Measurements from ENCODE around the gene FOLR1. TPM values are rescaled to one million over a fixed set of nuclear protein-coding genes. Genes with fewer than 3 reads are reported as not detected.

The FOLR1 gene
- total RNA-seq, 1 experiment from 2014 or later, result 93.4 TPM

DNA sequence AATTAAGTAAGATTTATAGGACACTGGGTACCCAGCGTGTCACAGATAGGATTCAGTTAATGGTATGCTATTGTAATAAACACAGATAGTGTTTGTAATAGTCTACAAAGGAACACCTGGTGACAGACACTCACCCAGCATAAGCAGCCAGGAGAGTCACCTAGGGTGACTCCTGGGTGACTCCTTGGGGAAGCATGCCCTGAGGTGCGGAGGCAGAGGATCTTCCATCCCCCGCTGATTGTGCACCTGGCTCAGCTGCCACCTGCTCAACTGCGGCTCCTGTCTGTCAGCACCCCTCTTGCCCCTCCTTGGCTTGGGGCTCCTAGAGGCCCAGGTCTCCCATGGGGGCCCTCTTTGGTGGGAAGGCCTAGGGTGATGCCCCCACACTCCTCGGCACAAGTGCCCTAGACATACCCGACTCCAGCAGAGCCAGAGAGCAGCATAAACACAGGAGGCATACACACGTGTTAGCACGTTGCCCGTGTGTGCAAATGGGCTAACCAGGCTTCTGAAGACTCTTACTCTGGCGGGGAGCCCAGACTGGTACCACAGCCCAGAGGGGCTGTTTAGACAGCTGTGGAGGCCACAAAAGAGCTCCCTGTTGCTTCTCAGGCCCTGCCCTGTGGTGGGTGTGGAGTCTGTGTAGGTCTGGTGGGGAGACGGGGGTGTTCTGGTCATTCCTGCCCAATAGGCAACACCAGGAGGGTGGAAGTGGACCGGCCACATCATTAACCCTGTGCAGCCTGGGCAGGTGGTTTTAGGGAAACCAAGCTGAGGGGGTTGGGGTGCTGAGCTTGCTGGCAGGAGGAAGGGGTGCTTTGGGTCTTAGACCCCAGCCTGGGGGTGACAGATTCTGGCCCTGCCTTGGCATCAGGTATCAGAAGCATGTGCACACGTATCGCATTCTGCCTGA lies 35.6 kb downstream of the FOLR1 start:
- Histone ChIP-seq H3K4me1 (peaks cover 20% of the 10 kb centered on the region), H3K36me3 (ENCODE audit: control insufficient read depth, insufficient read depth, low read length) (peaks cover 15% of the 10 kb centered on the region), H3K4me3 (ENCODE audit: low read depth, low read length) (no peak overlapping the region), H3K9me3 (no peaks in the 10 kb centered on the region), H3K27me3 (replicated peaks; ENCODE audit: control insufficient read depth, insufficient read depth, low read length) (no peaks in the 10 kb centered on the region)
- ChIA-PET CTCF (interaction anchor here (0.7 kb wide), 1 partner anchor 126 kb away, joined by 3 read pairs; no protein-coding TSS in a partner anchor), POLR2A (no interaction called here)
- intact Hi-C loops (cut with micrococcal nuclease; ENCODE audit: unreplicated experiment), result no loop called here
- Mint-ChIP-seq H3K4me1 (ENCODE audit: low read depth, unreplicated experiment) (peaks cover 11% of the 10 kb centered on the region), H3K4me3 (ENCODE audit: unreplicated experiment) (no peak overlapping the region), H3K27ac (ENCODE audit: unreplicated experiment) (no peak overlapping the region), H3K27me3 (ENCODE audit: insufficient read depth, unreplicated experiment) (no peaks in the 10 kb centered on the region), H3K9me3 (ENCODE audit: unreplicated experiment) (no peaks in the 10 kb centered on the region), H3K36me3 (ENCODE audit: insufficient read depth, unreplicated experiment) (peaks cover 88% of the 10 kb centered on the region)
- BruUV-seq (replicated peaks), result no TSS peak
- peak; percentile 42 to 50 for DNase-seq
- TF ChIP-seq, protein P1, sequence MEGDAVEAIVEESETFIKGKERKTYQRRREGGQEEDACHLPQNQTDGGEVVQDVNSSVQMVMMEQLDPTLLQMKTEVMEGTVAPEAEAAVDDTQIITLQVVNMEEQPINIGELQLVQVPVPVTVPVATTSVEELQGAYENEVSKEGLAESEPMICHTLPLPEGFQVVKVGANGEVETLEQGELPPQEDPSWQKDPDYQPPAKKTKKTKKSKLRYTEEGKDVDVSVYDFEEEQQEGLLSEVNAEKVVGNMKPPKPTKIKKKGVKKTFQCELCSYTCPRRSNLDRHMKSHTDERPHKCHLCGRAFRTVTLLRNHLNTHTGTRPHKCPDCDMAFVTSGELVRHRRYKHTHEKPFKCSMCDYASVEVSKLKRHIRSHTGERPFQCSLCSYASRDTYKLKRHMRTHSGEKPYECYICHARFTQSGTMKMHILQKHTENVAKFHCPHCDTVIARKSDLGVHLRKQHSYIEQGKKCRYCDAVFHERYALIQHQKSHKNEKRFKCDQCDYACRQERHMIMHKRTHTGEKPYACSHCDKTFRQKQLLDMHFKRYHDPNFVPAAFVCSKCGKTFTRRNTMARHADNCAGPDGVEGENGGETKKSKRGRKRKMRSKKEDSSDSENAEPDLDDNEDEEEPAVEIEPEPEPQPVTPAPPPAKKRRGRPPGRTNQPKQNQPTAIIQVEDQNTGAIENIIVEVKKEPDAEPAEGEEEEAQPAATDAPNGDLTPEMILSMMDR (IDR thresholded peaks at IDR 0.05; ENCODE audit: insufficient read depth in 1 of 2, low read depth in 1 of 2, low read length in 1 of 2, severe bottlenecking in 1 of 2, unreplicated experiment in 1 of 2), result no peak

DNA sequence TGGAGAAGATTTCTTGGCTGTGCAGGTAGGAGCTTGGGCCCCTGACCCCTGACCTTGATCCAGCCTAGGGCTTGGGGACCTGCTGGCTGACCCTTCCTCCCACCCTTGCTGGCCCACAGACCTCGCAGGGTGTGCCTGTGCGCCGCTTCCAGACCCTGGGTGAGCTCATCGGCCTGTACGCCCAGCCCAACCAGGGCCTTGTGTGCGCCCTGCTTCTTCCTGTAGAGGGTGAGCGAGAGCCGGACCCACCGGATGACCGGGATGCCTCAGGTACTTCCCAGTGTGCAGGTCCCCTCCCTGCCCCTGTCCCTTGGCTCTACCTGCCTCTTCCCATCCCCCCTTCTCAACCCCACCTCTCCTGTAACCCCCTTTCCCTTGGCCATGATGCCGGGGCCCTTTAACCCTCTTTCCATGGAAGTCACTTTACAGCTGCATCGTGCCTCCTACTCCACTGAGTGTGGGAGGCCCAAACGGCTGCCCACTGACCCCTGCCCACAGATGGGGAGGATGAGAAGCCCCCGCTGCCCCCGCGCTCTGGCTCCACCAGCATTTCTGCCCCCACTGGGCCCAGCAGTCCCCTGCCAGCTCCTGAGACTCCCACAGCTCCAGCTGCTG lies 36.4 kb downstream of the FOLR1 start:
- Mint-ChIP-seq H3K27me3 (ENCODE audit: insufficient read depth, unreplicated experiment) (no peaks in the 10 kb centered on the region), H3K9me3 (ENCODE audit: unreplicated experiment) (no peaks in the 10 kb centered on the region), H3K27ac (ENCODE audit: unreplicated experiment) (no peak overlapping the region), H3K4me1 (ENCODE audit: low read depth, unreplicated experiment) (peaks cover 7% of the 10 kb centered on the region), H3K36me3 (ENCODE audit: insufficient read depth, unreplicated experiment) (peaks cover 87% of the 10 kb centered on the region), H3K4me3 (ENCODE audit: unreplicated experiment) (no peak overlapping the region)
- DNase-seq, result peak in 1 of 2 experiments; percentile 46
- Histone ChIP-seq H3K9me3 (no peaks in the 10 kb centered on the region), H3K36me3 (ENCODE audit: control insufficient read depth, insufficient read depth, low read length) (peaks cover 15% of the 10 kb centered on the region), H3K4me1 (peaks cover 18% of the 10 kb centered on the region), H3K4me3 (ENCODE audit: low read depth, low read length) (no peak overlapping the region), H3K27me3 (replicated peaks; ENCODE audit: control insufficient read depth, insufficient read depth, low read length) (no peaks in the 10 kb centered on the region)
- BruUV-seq (replicated peaks), result no TSS peak
- TF ChIP-seq, protein P1 (IDR thresholded peaks at IDR 0.05; ENCODE audit: insufficient read depth in 1 of 2, low read depth in 1 of 2, low read length in 1 of 2, severe bottlenecking in 1 of 2, unreplicated experiment in 1 of 2), result no peak
- ChIA-PET POLR2A (no interaction called here), CTCF (interaction anchor here (0.7 kb wide), 1 partner anchor 125 kb away, joined by 3 read pairs; no protein-coding TSS in a partner anchor)
- intact Hi-C loops (cut with micrococcal nuclease; ENCODE audit: unreplicated experiment), result no loop called here

DNA sequence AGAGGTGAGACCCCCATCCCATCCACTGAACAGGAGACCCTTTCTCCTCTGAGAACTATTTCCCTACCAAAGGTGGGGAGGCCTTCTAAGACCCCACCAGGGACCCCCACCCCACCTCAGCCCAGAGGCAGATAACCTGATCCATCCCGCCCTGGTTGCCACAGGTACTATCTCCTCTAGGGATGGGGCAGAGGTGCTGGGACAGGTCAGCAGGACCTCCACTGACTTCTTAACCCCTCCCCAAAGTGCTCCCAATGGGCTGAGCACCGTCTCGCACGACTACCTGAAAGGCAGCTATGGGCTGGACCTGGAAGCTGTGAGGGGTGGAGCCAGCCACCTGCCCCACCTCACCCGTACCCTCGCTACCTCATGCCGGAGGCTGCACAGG lies 36.9 kb downstream of the FOLR1 start:
- ChIA-PET CTCF (no interaction called here), POLR2A (no interaction called here)
- Histone ChIP-seq H3K36me3 (ENCODE audit: control insufficient read depth, insufficient read depth, low read length) (peaks cover 16% of the 10 kb centered on the region), H3K4me3 (ENCODE audit: low read depth, low read length) (no peak overlapping the region), H3K27me3 (replicated peaks; ENCODE audit: control insufficient read depth, insufficient read depth, low read length) (no peaks in the 10 kb centered on the region), H3K9me3 (no peaks in the 10 kb centered on the region), H3K4me1 (peaks cover 18% of the 10 kb centered on the region)
- no peaks in the 10 kb centered on the region for H3K27me3 Mint-ChIP-seq (ENCODE audit: insufficient read depth, unreplicated experiment)
- no peaks in the 10 kb centered on the region for H3K9me3 Mint-ChIP-seq (ENCODE audit: unreplicated experiment)
- no peak overlapping the region for H3K4me3 Mint-ChIP-seq (ENCODE audit: unreplicated experiment)
- peak overlapping the region; percentile 14 for H3K27ac Mint-ChIP-seq (ENCODE audit: unreplicated experiment)
- TF ChIP-seq, protein P1 (IDR thresholded peaks at IDR 0.05; ENCODE audit: insufficient read depth in 1 of 2, low read depth in 1 of 2, low read length in 1 of 2, severe bottlenecking in 1 of 2, unreplicated experiment in 1 of 2), result no peak
- DNase-seq, result no peak
- peaks cover 92% of the 10 kb centered on the region for H3K36me3 Mint-ChIP-seq (ENCODE audit: insufficient read depth, unreplicated experiment)
- no TSS peak for BruUV-seq (replicated peaks)
- intact Hi-C loops (cut with micrococcal nuclease; ENCODE audit: unreplicated experiment), result no loop called here
- H3K4me1 Mint-ChIP-seq (ENCODE audit: low read depth, unreplicated experiment), result peaks cover 7% of the 10 kb centered on the region
